ENCODE measurements around the gene CLCN4.

- TF ChIP-seq CTCF (IDR thresholded peaks at IDR 0.05) = no peak
- no peak for TF ChIP-seq POLR2A (IDR thresholded peaks at IDR 0.05)
Observed at GRCh38 chrX:10195425-10195824, 38.6 kb downstream of the CLCN4 start.
